Kidney epithelial cell (primary cell): Measurements from ENCODE around the gene RCAN1. TPM values are rescaled to one million over a fixed set of nuclear protein-coding genes. Genes with fewer than 3 reads are reported as not detected.

Experiments
- DNase-seq: peaks from one replicate; pipeline ENCODE4 v3.0.0-alpha.2; 2010; ENCODE audit warnings: low read depth
- H3K27me3 ChIP-seq: 2 replicates; pipeline ENCODE4 v1.6.0; 2011; ENCODE audit warnings: low read length; ENCODE audit not compliant: control insufficient read depth, insufficient read depth
- H3K36me3 ChIP-seq: 2 replicates; pipeline ENCODE4 v1.5.1; 2011; ENCODE audit warnings: low read length; ENCODE audit not compliant: control insufficient read depth, insufficient read depth
- H3K4me3 ChIP-seq: 2 replicates; pipeline ENCODE4 v1.5.1; 2011; ENCODE audit warnings: low read depth, mild to moderate bottlenecking, control low read depth, low read length
- CTCF ChIP-seq: IDR thresholded peaks from 2 replicates; pipeline ENCODE4 v1.5.1; 2011; ENCODE audit warnings: mild to moderate bottlenecking, moderate library complexity, low read length, control low read depth, inconsistent platforms; ENCODE audit not compliant: insufficient read depth, poor library complexity, severe bottlenecking
- total RNA-seq: library from RNA; depleted of rRNA; stranded (reverse); fragments of >200 nt; gene quantifications from 2 replicates; pipeline ENCODE4 v1.2.3, GENCODE V29; 2015

RCAN1 gene
- total RNA-seq, 1 donor from 2014 or later = 82.4 TPM

DNA sequence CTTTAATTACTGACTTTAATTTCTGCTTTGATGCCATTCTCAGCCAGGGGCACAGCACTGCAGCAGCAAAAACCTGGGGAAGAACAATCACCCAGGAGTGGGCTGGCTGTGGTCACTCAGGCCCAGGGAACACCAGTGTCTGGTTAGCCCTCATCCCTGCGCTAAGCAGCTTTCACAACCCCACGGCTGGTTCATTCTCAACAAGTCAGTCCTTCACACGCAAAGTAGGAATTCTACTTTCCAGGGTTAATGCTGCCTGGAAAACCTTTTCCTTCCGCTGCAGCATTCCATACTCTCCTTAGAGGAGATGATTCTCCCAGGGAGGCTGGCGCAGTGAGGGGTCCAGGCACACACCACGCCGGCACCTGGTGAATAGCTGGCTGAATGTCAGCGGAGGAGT lies 78.6 kb downstream of the RCAN1 start:
- no peaks in the 10 kb centered on the region for H3K27me3 ChIP-seq
- DNase-seq = no peak
- no peak overlapping the region for H3K4me3 ChIP-seq
- TF ChIP-seq CTCF = no peak
- H3K36me3 ChIP-seq = no peaks in the 10 kb centered on the region

- no peak for DNase-seq
- Histone ChIP-seq H3K4me3 (no peak overlapping the region), H3K27me3 (no peaks in the 10 kb centered on the region), H3K36me3 (no peaks in the 10 kb centered on the region)
- TF ChIP-seq CTCF = no peak
Observed at GRCh38 chr21:34535886-34536285, 79.0 kb downstream of the RCAN1 start.

- no peak overlapping the region for H3K4me3 ChIP-seq
- no peaks in the 10 kb centered on the region for H3K27me3 ChIP-seq
- TF ChIP-seq CTCF = no peak
- no peaks in the 10 kb centered on the region for H3K36me3 ChIP-seq
- DNase-seq = no peak
Observed at GRCh38 chr21:34534522-34534921, 80.4 kb downstream of the RCAN1 start.

DNA sequence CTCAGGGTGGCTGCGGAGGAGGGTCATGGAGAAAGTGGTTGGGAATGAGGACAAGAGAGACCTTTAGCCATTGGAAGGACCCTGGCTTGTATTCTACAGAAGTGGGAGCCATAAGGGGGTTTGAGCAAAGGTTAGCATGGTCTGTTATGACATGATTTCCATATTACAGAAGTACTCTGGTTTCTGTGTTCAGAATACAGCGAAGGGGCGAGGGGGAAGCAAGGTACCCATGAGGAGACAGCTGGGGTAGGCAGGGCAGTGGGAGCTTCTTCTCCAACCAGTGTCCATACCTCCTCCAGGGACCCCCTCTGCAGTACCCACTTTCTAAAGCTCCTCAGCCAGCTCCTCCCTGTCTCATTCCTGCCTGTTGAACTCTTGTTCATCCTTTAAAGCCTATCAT lies 81.0 kb downstream of the RCAN1 start:
- H3K4me3 ChIP-seq = no peak overlapping the region
- TF ChIP-seq CTCF = no peak
- no peaks in the 10 kb centered on the region for H3K27me3 ChIP-seq
- DNase-seq = no peak
- H3K36me3 ChIP-seq = no peaks in the 10 kb centered on the region

GRCh38 chr21:34531399-34531798 lies 83.5 kb downstream of the RCAN1 start:
- no peak for DNase-seq
- Histone ChIP-seq H3K4me3 (no peak overlapping the region), H3K27me3 (no peaks in the 10 kb centered on the region), H3K36me3 (no peaks in the 10 kb centered on the region)
- TF ChIP-seq CTCF = no peak

DNA sequence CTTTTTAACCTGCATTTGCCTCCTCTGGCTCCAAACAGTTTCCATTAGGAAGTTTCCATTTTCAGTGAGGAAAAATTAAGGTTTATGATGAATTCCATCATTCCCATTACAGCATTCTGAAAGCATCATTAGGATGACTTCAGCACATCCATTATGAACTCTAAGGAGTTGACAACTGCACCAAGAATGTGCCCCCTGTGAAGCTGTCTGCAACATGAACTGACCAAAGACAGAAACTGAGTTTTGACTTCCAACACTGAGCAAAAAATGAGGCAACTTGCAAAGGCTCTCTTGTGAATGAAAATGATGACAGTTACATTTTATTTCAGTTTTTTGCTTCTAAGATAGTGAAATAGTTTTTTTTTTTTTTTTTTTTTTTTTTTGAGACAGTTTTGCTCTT lies 84.7 kb downstream of the RCAN1 start:
- no peak overlapping the region for H3K4me3 ChIP-seq
- TF ChIP-seq CTCF = no peak
- no peak for DNase-seq

More for the DNA sequence above, 84.7 kb downstream of the RCAN1 start:
- Histone ChIP-seq H3K27me3 (no peaks in the 10 kb centered on the region), H3K36me3 (no peaks in the 10 kb centered on the region)
